Stimulated activated CD4-positive, alpha-beta T cell treated with anti-CD3 and anti-CD28 coated beads, Interleukin-12 subunit alpha, Interleukin-12 subunit beta, amount 100 ng/mL, for 24 hours (primary cell): ENCODE results near the gene LAMA3.

Experiments
- DNase-seq, 2 experiments: peaks; one replicate each; pipeline ENCODE4 v3.0.0-alpha.2; 2020; ENCODE audit warnings: low read depth in 2 of 2

LAMA3 gene

GRCh38 chr18:23998018-23998417 lies 308.8 kb downstream of the LAMA3 start:
- DNase-seq, result no peak

- no peak for DNase-seq
These were observed 309.6 kb downstream of the LAMA3 start for GRCh38 chr18:23998820-23999219.

DNA sequence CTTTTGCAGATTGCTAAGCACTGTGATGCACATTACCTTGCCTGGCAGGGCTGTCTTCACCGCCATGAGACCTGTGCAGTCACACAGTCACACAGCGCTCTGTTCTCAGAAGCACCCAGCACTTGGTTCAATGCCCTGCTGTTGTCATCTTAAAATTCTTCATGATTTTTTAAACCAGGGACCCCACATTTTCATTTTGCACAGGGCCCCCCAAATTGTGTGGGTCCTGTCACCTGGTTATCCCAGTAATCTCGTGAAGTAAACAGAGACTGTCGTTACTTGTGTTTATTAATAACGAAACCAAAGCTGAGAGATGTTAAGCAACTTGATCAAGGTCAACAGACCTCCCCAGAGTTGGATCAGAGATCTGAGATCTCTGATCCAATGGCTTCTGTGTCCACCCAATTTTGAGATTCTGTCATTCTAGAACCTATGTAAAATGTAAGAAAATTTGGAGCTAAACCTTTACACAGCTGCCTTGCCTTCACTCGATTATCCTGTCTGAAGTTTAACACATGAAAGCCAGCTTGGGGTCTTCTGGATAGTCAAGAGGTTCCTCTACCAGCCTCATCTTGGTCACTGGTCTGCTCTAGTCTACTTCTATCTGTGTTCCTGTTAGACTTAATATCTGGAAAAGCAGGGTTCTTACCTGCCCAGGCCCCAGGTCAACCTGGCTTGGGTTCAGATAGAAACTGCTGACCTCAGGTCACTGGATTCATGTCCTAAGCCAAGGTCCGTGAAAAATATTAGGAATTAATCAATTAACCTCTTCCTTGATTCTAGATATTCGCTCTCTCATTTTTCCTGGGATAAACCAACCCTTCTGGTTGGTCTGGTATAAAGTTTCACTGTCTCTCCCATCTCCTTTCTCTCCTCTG lies 311.6 kb downstream of the LAMA3 start:
- DNase-seq, result no peak

GRCh38 chr18:24002479-24002878 lies 313.2 kb downstream of the LAMA3 start:
- DNase-seq, result no peak

DNA sequence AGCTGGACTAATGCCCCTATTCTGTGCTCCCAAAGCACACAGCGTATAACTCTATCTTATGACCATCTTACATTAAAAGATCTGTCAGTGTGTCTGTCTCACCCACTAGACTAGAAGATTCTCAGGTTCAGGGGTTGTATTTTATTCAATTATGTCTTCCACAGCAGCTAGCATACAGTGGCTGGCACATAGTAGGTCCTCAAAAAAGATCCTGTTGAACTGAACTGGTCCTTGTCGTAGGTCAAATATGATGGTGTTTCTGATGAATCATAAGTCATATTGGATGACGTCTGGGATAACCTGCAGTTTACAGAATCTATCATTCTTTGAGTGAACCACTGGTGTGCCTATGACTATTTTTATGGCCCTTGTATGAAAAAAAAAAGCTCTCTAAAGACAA lies 314.0 kb downstream of the LAMA3 start:
- DNase-seq, result no peak

DNA sequence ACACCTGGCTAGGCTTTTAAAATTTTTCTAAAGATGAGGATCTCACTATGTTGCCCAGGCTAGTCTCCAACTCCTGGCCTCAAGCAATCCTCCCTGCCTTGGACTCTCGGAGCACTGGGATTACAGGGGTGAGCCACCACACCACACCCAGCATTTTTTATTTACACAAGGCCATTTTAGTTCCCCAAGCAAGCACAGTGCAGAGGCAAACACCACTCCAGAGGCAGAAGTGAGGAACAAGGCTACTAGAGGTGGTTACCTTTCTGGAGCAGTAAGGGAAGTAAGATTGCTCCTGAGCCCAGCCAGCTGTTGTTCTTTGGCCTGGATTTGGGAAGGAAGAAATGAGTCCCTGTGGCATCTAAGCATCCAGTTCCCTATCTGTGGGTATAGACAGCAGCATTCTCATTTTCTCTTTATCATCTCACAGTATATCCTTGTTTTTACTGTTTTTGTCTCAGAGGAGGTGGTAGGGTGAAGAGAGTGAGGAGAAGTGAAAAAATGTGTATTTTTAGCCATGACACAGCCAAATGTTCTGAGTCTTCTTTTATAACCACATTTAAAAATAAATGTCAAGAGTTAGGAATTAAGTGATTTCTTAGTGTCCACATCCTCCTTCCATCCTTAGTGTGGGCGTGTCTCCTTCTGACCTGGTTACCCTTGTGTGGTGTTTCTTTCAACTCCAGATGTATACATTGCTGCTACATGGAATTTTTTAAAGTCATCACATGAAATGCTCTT lies 314.8 kb downstream of the LAMA3 start:
- no peak for DNase-seq
